IMR-90 (cell line): ENCODE measurements around the gene TRIM44.

ENCODE experiments used
- BHLHE40 ChIP-seq: fragments of 150-350 bp; IDR thresholded peaks from 2 replicates; pipeline ENCODE4 v1.6.1; 2016; ENCODE audit warnings: mild to moderate bottlenecking, low read depth, low read length
- MAFK ChIP-seq: IDR thresholded peaks from 2 replicates; pipeline ENCODE4 v1.6.1; 2012; ENCODE audit warnings: low read depth, low read length, improper control_type of control experiment
- MAZ ChIP-seq: IDR thresholded peaks from 2 replicates; pipeline ENCODE4 v1.6.1; 2012; ENCODE audit warnings: low read depth, mild to moderate bottlenecking, low read length, improper control_type of control experiment, moderate library complexity, borderline replicate concordance
- MXI1 ChIP-seq: IDR thresholded peaks from 2 replicates; pipeline ENCODE4 v1.6.1; 2012; ENCODE audit warnings: low read depth, mild to moderate bottlenecking, low read length, moderate library complexity, borderline replicate concordance
- NFE2L2 ChIP-seq: fragments of 150-350 bp; IDR thresholded peaks from 2 replicates; pipeline ENCODE4 v1.6.1; 2016; ENCODE audit warnings: low read depth, mild to moderate bottlenecking, low read length
- POLR2A ChIP-seq: IDR thresholded peaks from 2 replicates; pipeline ENCODE4 v1.6.1; 2012; ENCODE audit warnings: mild to moderate bottlenecking, low read depth, low read length
- RAD21 ChIP-seq: IDR thresholded peaks from 2 replicates; pipeline ENCODE4 v1.6.1; 2012; ENCODE audit warnings: low read length, improper control_type of control experiment
- RCOR1 ChIP-seq: IDR thresholded peaks from 2 replicates; pipeline ENCODE4 v1.6.1; 2012; ENCODE audit warnings: mild to moderate bottlenecking, low read length, improper control_type of control experiment; ENCODE audit not compliant: insufficient replicate concordance
- RFX5 ChIP-seq: IDR thresholded peaks from 2 replicates; pipeline ENCODE4 v1.8.0; 2012; ENCODE audit warnings: low read depth, mild to moderate bottlenecking, low read length, moderate library complexity
- SMC3 ChIP-seq: fragments of 150-350 bp; IDR thresholded peaks from 2 replicates; pipeline ENCODE4 v1.6.1; 2016; ENCODE audit warnings: low read depth, mild to moderate bottlenecking, antibody characterized with exemption, low read length, moderate library complexity
- TF ChIP-seq, protein P1 (sequence below): conservative IDR thresholded peaks from 2 replicates; pipeline ENCODE4 v1.5.1; 2012; ENCODE audit warnings: mild to moderate bottlenecking, low read depth, low read length, improper control_type of control experiment
- TF ChIP-seq, protein P2 (sequence below): fragments of 150-350 bp; IDR thresholded peaks from 2 replicates; pipeline ENCODE4 v1.6.1; 2017; ENCODE audit warnings: mild to moderate bottlenecking, antibody characterized with exemption, low read length, low read depth

DNA sequence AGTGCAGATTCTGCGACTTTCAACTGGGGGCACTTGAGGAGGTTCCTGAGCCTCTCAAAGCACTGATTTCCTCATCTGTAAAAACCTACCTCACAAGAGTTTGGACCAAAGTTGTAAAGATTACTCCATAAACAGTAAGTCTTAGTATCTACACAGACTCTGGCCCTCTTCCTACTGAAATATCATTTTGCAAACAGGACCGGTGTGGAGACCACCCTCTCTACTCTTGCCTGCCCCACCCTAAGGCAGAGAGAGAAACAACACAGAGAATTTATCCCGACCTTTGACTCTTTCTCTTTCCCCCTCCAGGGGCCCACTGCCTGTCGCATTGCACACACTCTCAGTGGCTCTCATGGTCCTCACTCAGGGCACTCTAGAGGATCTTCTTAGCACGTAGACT is 163.4 kb downstream of the TRIM44 start:
- TF ChIP-seq, protein P1, sequence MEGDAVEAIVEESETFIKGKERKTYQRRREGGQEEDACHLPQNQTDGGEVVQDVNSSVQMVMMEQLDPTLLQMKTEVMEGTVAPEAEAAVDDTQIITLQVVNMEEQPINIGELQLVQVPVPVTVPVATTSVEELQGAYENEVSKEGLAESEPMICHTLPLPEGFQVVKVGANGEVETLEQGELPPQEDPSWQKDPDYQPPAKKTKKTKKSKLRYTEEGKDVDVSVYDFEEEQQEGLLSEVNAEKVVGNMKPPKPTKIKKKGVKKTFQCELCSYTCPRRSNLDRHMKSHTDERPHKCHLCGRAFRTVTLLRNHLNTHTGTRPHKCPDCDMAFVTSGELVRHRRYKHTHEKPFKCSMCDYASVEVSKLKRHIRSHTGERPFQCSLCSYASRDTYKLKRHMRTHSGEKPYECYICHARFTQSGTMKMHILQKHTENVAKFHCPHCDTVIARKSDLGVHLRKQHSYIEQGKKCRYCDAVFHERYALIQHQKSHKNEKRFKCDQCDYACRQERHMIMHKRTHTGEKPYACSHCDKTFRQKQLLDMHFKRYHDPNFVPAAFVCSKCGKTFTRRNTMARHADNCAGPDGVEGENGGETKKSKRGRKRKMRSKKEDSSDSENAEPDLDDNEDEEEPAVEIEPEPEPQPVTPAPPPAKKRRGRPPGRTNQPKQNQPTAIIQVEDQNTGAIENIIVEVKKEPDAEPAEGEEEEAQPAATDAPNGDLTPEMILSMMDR, result no peak
- TF ChIP-seq, protein P2, sequence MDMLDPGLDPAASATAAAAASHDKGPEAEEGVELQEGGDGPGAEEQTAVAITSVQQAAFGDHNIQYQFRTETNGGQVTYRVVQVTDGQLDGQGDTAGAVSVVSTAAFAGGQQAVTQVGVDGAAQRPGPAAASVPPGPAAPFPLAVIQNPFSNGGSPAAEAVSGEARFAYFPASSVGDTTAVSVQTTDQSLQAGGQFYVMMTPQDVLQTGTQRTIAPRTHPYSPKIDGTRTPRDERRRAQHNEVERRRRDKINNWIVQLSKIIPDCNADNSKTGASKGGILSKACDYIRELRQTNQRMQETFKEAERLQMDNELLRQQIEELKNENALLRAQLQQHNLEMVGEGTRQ, result no peak
- TF ChIP-seq POLR2A (no peak), MXI1 (no peak), MAFK (no peak), SMC3 (no peak), RCOR1 (no peak), BHLHE40 (no peak), RAD21 (no peak), NFE2L2 (no peak), RFX5 (no peak), MAZ (no peak)
